Breast epithelium (tissue), 4 donors: ENCODE measurements around the gene CACNA2D3. TPM values are rescaled to one million over a fixed set of nuclear protein-coding genes. Genes with fewer than 3 reads are reported as not detected.

Experiments used
- DNase-seq, 2 donors: peaks; one replicate each; pipeline ENCODE4 v3.0.0-alpha.2; 2019; ENCODE audit warnings: low spot score in 2 of 2
- H3K27ac ChIP-seq, 2 donors: fragments of 200-600 bp; sonication (generic) in 1 of 2; one replicate each; pipeline ENCODE4 v1.5.1; 2016 to 2019; ENCODE audit warnings: mild to moderate bottlenecking in 1 of 2
- H3K27me3 ChIP-seq, 2 donors: fragments of 200-600 bp; sonication (generic) in 1 of 2; one replicate each; pipeline versions ENCODE4 v1.5.1 to v1.6.0; 2017 to 2019; ENCODE audit warnings: control low read depth in 1 of 2, mild to moderate bottlenecking in 1 of 2
- H3K36me3 ChIP-seq: fragments of 200-600 bp; one replicate; pipeline ENCODE4 v1.5.1; 2019
- H3K4me1 ChIP-seq, 2 donors: fragments of 200-600 bp; sonication (generic); one replicate each; pipeline ENCODE4 v1.5.1; 2016 to 2019; ENCODE audit warnings: control low read depth in 1 of 2
- H3K4me3 ChIP-seq, 3 donors: fragments of 200-600 bp; sonication (generic); 1 replicate in 2 of 3; 2 replicates in 1 of 3; pipeline ENCODE4 v1.5.1; 2016 to 2019; ENCODE audit warnings: mild to moderate bottlenecking in 3 of 3, moderate library complexity in 2 of 3
- H3K9me3 ChIP-seq, 2 donors: fragments of 200-600 bp; sonication (generic) in 1 of 2; one replicate each; pipeline ENCODE4 v1.5.1; 2016 to 2019; ENCODE audit warnings: control low read depth in 1 of 2
- CTCF ChIP-seq, 3 donors: fragments of 450-650 bp; IDR thresholded peaks; one replicate each; pipeline ENCODE4 v1.5.1; 2016 to 2017; ENCODE audit warnings: antibody characterized with exemption in 3 of 3, mild to moderate bottlenecking in 3 of 3, moderate library complexity in 3 of 3
- POLR2A ChIP-seq: fragments of 450-650 bp; IDR thresholded peaks from one replicate; pipeline ENCODE4 v1.6.1; 2016; ENCODE audit warnings: antibody characterized with exemption, mild to moderate bottlenecking, moderate library complexity
- POLR2AphosphoS5 ChIP-seq, 3 donors: sonication (generic); formaldehyde crosslinking; IDR thresholded peaks; one replicate each; pipeline ENCODE4 v1.6.1; 2017; ENCODE audit warnings: antibody characterized with exemption in 3 of 3
- intact Hi-C: fragments of 100-400 bp; cut with DNase I; formaldehyde crosslinking; loops from one replicate; pipeline ENCODE4 v1.15.1; 2023; ENCODE audit warnings: low total_unique reads
- total RNA-seq, 3 donors: library from RNA; depleted of rRNA; stranded (reverse); fragments of >200 nt; gene quantifications; one replicate each; pipeline ENCODE4 v1.1.0, GENCODE V29; 2016

The CACNA2D3 gene
- total RNA-seq, 3 donors from 2014 or later: 0.59 to 3.4 (median 2.3) TPM

GRCh38 chr3:55069950-55070349 is 947.6 kb downstream of the CACNA2D3 start:
- Histone ChIP-seq H3K4me3 (no peak overlapping the region), H3K27me3 (no peaks in the 10 kb centered on the region), H3K36me3 (no peaks in the 10 kb centered on the region), H3K4me1 (no peaks in the 10 kb centered on the region), H3K9me3 (no peaks in the 10 kb centered on the region), H3K27ac (no peak overlapping the region)
- no peak for DNase-seq
- TF ChIP-seq POLR2AphosphoS5 (IDR thresholded peaks at IDR 0.05): no peak
- no peak for TF ChIP-seq CTCF (IDR thresholded peaks at IDR 0.05)
- no peak for TF ChIP-seq POLR2A
- intact Hi-C loops: no loop called here

GRCh38 chr3:55074796-55075195 is 952.4 kb downstream of the CACNA2D3 start:
- H3K9me3 ChIP-seq: no peaks in the 10 kb centered on the region

GRCh38 chr3:55075846-55076245 is 953.5 kb downstream of the CACNA2D3 start:
- no peaks in the 10 kb centered on the region for H3K4me1 ChIP-seq
- no peaks in the 10 kb centered on the region for H3K36me3 ChIP-seq
- no peak for TF ChIP-seq POLR2AphosphoS5 (IDR thresholded peaks at IDR 0.05)
- TF ChIP-seq CTCF (IDR thresholded peaks at IDR 0.05): no peak
- no peak for TF ChIP-seq POLR2A
- intact Hi-C loops: no loop called here
- DNase-seq: no peak
- no peak overlapping the region for H3K27ac ChIP-seq
- H3K27me3 ChIP-seq: no peaks in the 10 kb centered on the region
- no peak overlapping the region for H3K4me3 ChIP-seq
- H3K9me3 ChIP-seq: no peaks in the 10 kb centered on the region

More at GRCh38 chr3:55074796-55075195, 952.4 kb downstream of the CACNA2D3 start:
- no peak overlapping the region for H3K27ac ChIP-seq
- no peak for TF ChIP-seq CTCF (IDR thresholded peaks at IDR 0.05)
- TF ChIP-seq POLR2A: no peak
- TF ChIP-seq POLR2AphosphoS5 (IDR thresholded peaks at IDR 0.05): no peak
- H3K27me3 ChIP-seq: no peaks in the 10 kb centered on the region
- H3K4me3 ChIP-seq: no peak overlapping the region
- H3K36me3 ChIP-seq: no peaks in the 10 kb centered on the region
- no peak for DNase-seq
- no peaks in the 10 kb centered on the region for H3K4me1 ChIP-seq
- intact Hi-C loops: no loop called here

- Histone ChIP-seq H3K36me3 (no peaks in the 10 kb centered on the region), H3K27ac (no peak overlapping the region), H3K9me3 (no peaks in the 10 kb centered on the region), H3K4me3 (no peak overlapping the region), H3K4me1 (no peaks in the 10 kb centered on the region), H3K27me3 (no peaks in the 10 kb centered on the region)
- intact Hi-C loops: no loop called here
- no peak for DNase-seq
- TF ChIP-seq POLR2A: no peak
- no peak for TF ChIP-seq CTCF (IDR thresholded peaks at IDR 0.05)
- TF ChIP-seq POLR2AphosphoS5 (IDR thresholded peaks at IDR 0.05): no peak
Observed at GRCh38 chr3:55077726-55078125, 955.4 kb downstream of the CACNA2D3 start.

GRCh38 chr3:55078876-55079275 is 956.5 kb downstream of the CACNA2D3 start:
- Histone ChIP-seq H3K4me3 (no peak overlapping the region), H3K36me3 (no peaks in the 10 kb centered on the region), H3K27ac (no peak overlapping the region), H3K27me3 (no peaks in the 10 kb centered on the region), H3K9me3 (no peaks in the 10 kb centered on the region), H3K4me1 (no peaks in the 10 kb centered on the region)
- intact Hi-C loops: no loop called here
- TF ChIP-seq CTCF (IDR thresholded peaks at IDR 0.05) (no peak), POLR2AphosphoS5 (IDR thresholded peaks at IDR 0.05) (no peak), POLR2A (no peak)
- no peak for DNase-seq
